RWPE1 (cell line): ENCODE measurements around the gene XYLB.

Experiments used
- CTCF ChIA-PET: fragments of 350-600 bp; sonication (Branson Sonifier 250); formaldehyde crosslinking; extraction: SDS; loops from one replicate; lab custom pipeline; 2021; lab: Yijun Ruan, JAX
- POLR2A ChIA-PET: fragments of 400-600 bp; formaldehyde crosslinking; extraction: SDS; loops from one replicate; lab custom pipeline; 2020; ENCODE audit warnings: antibody characterized with exemption; ENCODE audit not compliant: low non-redundant PET; lab: Yijun Ruan, JAX
- DNase-seq: peaks from one replicate; pipeline ENCODE4 v3.0.0; 2012; ENCODE audit warnings: low spot score
- H3K27ac ChIP-seq: fragments of 450-650 bp; 2 replicates; pipeline ENCODE4 v1.5.1; 2017
- CTCF ChIP-seq: fragments of 450-650 bp; conservative IDR thresholded peaks from 2 replicates; pipeline ENCODE4 v1.5.1; 2017; ENCODE audit warnings: low read depth, mild to moderate bottlenecking

XYLB gene

GRCh38 chr3:38308456-38308855 is 38.1 kb upstream of the XYLB start:
- ChIA-PET CTCF (no interaction called here), POLR2A (no interaction called here)
- TF ChIP-seq CTCF, result no peak
- H3K27ac ChIP-seq, result no peak overlapping the region
- DNase-seq, result no peak

- H3K27ac ChIP-seq, result no peak overlapping the region
- ChIA-PET CTCF (interaction anchor here (0.6 kb wide), 1 partner anchor 36 kb away, joined by 4 read pairs; no protein-coding TSS in a partner anchor), POLR2A (no interaction called here)
- no peak for TF ChIP-seq CTCF
- DNase-seq, result no peak
Measured at GRCh38 chr3:38311476-38311875, 35.1 kb upstream of the XYLB start.

- H3K27ac ChIP-seq, result no peak overlapping the region
- TF ChIP-seq CTCF, result no peak
- ChIA-PET CTCF (interaction anchor here (0.5 kb wide), 1 partner anchor 11 kb away, joined by 3 read pairs; no protein-coding TSS in a partner anchor), POLR2A (no interaction called here)
- DNase-seq, result no peak
Measured at GRCh38 chr3:38311941-38312340, 34.6 kb upstream of the XYLB start.

- ChIA-PET POLR2A (no interaction called here), CTCF (interaction anchor here (0.5 kb wide), 1 partner anchor 11 kb away, joined by 3 read pairs; no protein-coding TSS in a partner anchor)
- no peak for TF ChIP-seq CTCF
- H3K27ac ChIP-seq, result no peak overlapping the region
- no peak for DNase-seq
Measured at GRCh38 chr3:38312356-38312755, 34.2 kb upstream of the XYLB start.

GRCh38 chr3:38313263-38313662 is 33.3 kb upstream of the XYLB start:
- CTCF ChIA-PET, result no interaction called here
- no peak overlapping the region for H3K27ac ChIP-seq
- no peak for DNase-seq
- POLR2A ChIA-PET, result no interaction called here
- TF ChIP-seq CTCF, result no peak

GRCh38 chr3:38313695-38314094 is 32.9 kb upstream of the XYLB start:
- no peak overlapping the region for H3K27ac ChIP-seq
- TF ChIP-seq CTCF, result no peak
- DNase-seq, result no peak
- ChIA-PET CTCF (no interaction called here), POLR2A (no interaction called here)
